SH-SY5Y (cell line): ENCODE data around the gene PTPRO.

Experiments
- GATA2 ChIP-seq: IDR thresholded peaks from 2 replicates; pipeline ENCODE4 v1.6.1; 2011; ENCODE audit warnings: mild to moderate bottlenecking, low read depth, low read length
- GATA3 ChIP-seq: IDR thresholded peaks from 2 replicates; pipeline ENCODE4 v1.6.1; 2011; ENCODE audit warnings: low read depth, mild to moderate bottlenecking, low read length, moderate library complexity

Gene PTPRO

DNA sequence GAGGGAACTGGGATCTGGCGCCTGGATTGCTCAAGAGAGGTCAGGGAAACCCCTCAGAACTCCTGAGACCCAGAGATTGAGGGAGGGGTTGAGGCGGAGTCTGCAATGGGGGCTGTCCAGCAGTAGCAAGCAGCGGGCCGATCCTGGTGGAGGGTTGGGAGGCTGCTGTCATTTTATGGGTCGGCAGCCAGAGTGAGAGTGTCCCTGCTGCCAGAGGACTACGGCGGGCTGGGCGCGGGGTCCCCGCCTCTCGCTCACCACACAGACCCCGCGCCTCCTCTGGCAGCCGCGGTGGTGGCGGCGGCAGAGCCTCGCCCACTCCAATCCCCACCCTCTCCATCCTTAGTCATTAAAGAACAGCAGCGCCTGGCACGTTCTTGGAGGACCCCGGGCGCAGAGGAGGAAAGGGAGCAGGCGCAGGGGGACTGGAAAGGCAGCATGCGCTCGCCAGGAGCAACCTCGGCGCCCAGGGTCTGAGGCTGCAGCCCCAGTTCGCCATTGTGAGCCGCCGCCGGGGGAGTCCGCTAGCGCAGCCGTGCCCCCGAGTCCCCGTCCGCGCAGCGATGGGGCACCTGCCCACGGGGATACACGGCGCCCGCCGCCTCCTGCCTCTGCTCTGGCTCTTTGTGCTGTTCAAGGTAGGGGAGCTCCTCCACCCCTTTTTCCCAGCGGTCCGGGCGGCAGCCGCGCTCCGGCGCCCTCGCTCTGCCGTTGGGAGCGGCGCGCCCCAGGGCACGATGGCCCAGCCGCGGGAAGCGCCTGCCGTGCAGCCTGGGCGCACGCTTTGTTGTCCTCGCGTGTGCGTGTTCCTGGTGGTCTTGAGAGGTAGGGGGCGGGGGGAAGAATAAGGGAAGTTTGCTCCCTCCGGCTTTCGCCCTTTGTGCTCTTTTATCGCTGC lies at the start of gene PTPRO:
Gene PTPRO, plus strand, starts transcription at position 345 of the 898 bp plus-strand sequence.
- no peak for TF ChIP-seq GATA2
- no peak for TF ChIP-seq GATA3

DNA sequence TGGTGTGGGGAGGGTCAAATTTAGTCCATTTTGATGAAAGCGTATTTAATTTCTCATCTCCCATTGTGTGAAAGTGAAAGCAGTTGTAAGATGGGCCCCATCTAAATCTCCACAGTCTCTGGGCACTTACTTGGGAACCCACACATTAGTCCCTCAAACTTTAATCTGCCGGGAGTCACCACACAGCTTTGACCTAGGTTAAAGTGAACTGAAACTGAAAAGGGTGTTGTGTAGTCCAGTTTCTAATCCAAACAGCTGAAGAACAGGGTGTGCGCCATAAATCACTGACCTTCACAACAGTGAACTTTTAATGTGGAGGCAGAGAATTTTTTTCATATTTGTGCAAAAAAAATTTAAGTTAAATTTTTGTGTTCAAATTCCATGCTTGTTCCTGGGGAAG lies 48.4 kb upstream of the PTPRO start:
- TF ChIP-seq GATA2 (no peak), GATA3 (no peak)

DNA sequence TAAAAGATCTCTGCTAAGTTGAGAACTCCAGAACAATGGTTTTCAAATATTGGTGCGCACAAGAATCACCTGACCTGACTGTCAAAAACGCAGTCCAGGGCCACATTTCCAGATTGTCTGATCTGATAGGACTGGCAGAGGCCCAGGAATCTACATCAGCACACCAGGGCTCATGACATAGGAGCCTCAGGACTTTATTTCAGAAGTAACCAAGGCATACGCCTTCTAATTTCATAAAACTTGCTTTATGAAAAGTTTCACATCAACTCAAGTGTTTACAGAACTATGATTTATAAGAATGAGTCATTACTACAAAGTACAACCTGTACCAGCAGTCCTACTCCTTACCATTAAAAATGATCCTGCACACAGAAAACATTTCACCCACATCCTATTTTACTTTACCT lies 47.7 kb upstream of the PTPRO start:
- TF ChIP-seq GATA2 (peak; percentile 75), GATA3 (peak; percentile 57; the same call in 1 of the 2 replicates)

DNA sequence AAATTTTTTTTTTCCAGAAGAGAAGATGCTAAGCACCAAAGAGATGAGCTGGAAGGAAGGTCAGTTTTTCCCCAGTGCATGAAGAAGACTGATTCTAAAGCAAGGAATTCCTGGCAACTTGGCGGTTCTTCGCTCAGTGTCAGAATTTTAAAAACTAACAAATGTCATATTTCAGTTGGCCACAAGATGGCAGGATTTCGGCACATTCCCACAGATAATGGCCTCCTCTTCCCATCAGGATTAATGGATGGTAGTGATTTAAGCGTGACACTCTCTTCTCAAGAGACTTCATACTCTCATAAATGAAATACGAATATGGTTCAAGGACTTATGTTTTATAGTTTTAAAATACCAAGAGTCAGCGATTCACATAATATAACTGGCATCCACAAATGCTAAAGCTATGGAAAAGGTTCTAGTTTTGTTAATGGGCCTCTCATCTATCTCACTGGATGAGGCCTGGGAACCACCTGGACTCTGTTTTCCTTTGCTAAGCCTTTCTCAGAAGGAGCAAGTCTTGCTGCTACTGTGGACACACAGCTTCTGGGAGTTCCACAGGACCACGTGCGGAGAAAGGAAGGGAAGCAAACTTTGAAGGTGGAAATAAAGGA lies 46.1 kb upstream of the PTPRO start:
- TF ChIP-seq GATA3 = no peak
- TF ChIP-seq GATA2 = no peak

DNA sequence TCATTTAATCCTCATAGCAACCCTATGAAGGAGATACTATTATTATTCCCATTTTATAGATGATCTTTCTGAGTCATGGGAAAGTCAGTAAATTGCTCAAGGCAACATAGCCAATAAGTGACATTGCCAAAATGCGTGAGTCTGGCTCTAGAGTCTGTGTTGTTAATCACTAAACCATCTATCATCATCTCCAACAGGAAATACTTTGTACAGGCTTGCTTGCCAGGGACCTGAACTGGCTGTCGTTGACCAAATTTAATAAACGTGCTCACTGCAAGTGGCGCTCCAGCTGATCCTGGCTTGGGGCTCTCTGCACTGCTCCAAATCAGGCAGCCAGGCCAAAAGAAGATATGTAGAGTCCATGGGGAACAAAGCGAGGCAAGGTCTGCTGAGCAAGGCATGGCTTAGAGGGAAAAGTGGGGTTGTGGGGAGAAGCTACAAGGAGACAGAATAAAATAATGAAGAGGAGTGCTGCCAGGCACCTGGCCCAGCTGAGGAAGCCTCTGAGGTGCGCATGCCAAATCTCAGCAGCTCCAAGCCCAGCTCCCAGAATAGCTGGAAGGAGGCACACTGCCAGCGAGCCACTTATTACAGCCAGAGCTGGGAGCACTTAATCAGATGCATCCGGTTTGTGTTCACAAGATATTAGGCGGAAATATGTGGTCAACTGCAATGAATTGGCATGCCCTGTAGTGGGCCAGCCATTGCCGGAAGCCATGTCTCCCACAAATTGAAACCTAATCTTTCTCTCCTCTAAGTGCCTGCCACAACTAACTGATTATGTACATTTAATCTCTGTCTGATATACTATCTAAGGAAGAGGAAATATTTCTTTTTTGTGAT lies 43.3 kb upstream of the PTPRO start:
- peak; percentile 86 for TF ChIP-seq GATA2
- peak; percentile 68; the same call in 1 of the 2 replicates for TF ChIP-seq GATA3

DNA sequence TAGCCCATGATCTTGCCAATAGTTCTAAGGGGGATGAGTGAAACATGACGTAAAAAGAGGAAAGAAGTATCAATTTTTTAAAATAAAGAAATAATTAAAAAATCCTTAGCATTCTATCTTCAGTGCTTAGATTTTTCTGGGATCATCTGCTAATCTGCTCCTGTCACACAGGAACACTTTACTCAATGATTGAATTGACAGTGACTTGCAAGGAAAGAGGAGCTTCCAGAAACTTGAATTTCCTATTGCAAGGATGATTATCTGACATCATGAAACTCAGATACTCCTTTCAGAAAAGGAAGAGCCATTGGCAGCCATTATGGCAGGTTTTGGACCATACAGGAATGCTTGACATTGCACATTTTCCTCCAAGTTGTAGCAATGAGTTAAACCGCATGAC lies 41.4 kb upstream of the PTPRO start:
- no peak for TF ChIP-seq GATA3
- no peak for TF ChIP-seq GATA2

DNA sequence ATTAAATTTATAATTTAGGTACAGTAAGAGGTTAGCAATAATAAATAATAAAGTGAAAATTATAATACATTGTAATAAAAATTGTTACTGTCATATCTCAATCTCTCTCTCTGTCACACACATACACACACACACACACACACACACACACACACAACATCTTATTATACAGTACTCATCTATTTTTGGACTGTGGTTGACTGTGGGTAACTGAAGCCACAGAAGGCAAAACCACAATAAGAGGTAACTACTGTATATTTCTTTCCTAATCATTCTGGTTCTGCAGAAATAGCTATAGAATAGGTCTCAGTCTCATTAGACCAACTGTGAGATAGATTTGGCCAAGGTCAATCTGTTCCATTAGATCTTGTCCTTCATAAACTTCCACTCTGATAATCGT lies 33.1 kb upstream of the PTPRO start:
- TF ChIP-seq GATA2 = no peak
- TF ChIP-seq GATA3 = no peak

DNA sequence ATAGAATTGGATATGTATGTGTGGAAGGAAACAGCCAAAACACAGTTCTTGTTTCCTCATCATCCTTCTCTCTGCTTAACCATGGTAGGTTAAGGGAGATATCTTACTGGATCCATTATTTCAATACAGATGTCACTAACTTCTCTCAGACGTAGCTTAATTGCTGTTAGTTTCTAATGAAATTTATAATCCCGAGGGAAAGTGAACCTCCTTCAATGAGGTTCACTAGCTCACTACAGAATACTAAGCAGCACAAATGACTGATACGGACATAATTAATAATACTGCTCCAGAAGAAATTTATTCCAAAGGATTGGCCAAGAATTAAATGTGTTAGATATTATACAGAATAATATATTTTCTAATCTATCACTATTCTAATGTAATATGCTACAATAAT lies 28.6 kb upstream of the PTPRO start:
- TF ChIP-seq GATA2 = no peak
- no peak for TF ChIP-seq GATA3

DNA sequence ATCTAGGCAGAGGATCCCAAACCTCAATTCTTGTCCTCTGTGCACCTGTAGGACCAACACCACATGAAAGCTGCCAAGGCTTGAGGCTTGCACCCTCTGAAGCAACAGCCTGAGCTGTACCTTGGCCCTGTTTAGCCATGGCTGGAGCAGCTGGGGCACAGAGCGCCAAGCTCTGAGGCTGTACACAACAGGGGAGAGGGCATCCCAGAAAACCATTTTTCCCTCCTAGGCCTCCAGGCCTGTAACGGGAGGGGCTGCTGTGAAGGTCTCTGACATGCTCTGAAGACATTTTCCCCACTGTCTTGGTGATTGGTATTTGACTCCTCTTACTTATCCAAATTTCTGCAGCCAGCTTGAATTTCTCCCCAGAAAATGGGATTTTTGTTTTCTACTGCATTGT lies 22.4 kb upstream of the PTPRO start:
- TF ChIP-seq GATA2 (no peak), GATA3 (no peak)

DNA sequence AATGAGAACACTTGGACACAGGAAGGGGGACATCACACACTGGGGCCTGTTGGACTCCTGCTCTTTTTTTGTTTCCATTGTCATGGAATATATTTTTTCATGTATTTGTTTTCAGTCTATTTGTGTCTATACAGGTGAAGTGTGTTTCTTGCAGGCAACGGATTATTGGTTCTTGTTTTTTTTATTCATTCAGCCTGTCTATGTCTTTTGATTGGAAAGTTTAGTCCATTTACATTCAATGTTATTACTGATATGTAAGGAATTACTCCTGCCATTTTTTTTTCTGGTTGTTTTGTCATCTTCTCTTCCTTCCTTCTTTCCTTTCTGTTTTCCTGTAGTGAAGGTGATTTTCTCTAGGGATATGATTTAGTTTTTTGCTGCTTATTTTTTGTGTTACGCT lies 18.0 kb upstream of the PTPRO start:
- TF ChIP-seq GATA2 = no peak
- no peak for TF ChIP-seq GATA3

DNA sequence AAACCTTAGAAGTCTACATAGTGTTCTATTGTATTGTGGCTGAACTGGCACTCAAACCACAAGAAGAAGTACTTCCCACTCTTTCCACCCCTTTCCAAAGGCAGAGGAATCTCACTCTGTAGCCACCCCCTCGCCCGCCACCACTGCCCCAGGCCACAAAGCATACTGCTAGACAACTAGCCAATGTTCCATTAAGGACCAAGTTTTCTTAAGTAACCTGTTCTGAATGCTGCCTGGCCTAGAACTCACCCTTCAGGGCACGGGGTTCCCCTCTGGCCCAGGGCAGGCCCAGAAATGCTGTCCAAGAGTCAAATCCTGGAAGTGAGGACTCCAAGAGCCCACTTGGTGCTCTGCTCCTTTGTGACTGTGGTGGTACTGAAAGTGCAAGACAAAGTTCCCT lies 15.7 kb upstream of the PTPRO start:
- TF ChIP-seq GATA2 = no peak
- TF ChIP-seq GATA3 = no peak

DNA sequence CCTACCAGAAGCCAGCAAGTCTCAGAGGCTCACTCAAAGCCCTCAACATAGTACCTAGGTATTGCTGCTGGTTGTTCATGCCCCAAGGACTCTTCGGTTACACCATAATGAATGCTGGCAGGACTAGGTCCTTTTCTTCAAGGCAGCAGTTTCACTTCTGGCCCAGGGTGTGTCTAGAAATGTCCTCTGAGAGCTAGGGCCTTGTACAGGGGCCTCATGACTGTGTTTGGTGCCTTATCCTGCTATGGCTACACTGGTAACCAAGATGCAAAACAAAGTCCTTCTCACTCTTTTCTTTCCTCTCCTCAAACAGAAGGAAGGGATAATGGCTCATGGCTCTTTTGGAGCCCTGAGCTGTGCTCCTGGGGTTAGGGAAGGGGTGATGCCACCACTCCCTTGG lies 15.2 kb upstream of the PTPRO start:
- TF ChIP-seq GATA3 (no peak), GATA2 (no peak)

DNA sequence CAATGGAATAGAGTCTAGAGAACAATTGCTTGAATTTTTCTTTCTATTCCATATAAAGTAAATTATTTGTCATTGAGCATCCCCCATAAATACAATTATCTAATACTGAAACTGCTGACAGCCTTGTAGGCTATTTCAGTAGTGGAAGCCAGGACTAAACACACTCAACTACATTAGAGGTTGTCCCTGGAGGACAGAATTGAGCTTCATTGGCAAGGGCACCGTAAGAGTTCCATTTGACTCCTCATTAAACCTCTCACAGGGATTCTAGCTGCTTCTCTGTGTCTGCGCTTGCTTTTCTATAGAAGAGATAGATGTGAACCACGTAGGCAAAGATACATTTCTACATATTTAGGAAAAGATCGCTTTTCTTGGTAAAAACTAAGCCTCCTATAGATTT lies 3.5 kb upstream of the PTPRO start:
- TF ChIP-seq GATA3 = no peak
- no peak for TF ChIP-seq GATA2

DNA sequence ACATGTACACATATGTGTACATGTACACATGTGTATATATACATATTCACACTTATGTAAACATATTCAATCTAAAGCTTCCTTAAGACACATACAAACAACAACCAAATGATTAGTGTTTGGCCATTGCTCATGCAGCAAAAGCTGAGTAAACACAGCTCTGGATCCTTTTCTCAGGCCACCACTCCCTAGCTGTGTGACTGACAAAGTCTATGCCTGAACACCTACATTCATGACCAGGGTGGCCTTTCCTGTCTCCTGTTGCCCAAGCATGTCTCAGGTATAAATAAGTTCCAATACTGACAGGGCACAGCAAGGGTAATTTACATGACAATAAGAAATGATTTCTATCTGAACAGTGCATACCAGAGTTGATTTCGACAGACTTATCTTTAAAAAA lies 1.4 kb upstream of the PTPRO start:
- TF ChIP-seq GATA3 (no peak), GATA2 (no peak)
